MM.1S (cell line): ENCODE results near the gene IMPA2.

Source experiments
- DNase-seq: peaks from one replicate; pipeline ENCODE4 v3.0.0-alpha.2; 2015
- H2AFZ ChIP-seq: fragments of 300-600 bp; sonication (generic); 2 replicates; pipeline ENCODE4 v1.6.0; 2016; ENCODE audit warnings: antibody characterized with exemption, low read length
- H3F3A ChIP-seq: fragments of 300-600 bp; sonication (generic); 2 replicates; pipeline ENCODE4 v1.6.1; 2016; ENCODE audit warnings: mild to moderate bottlenecking, antibody characterized with exemption, low read length, moderate library complexity, mixed read lengths; ENCODE audit not compliant: insufficient read depth
- H3K27ac ChIP-seq: fragments of 300-600 bp; sonication (generic); 2 replicates; pipeline ENCODE4 v1.5.1; 2016; ENCODE audit warnings: mild to moderate bottlenecking, low read length
- H3K27me3 ChIP-seq: fragments of 300-600 bp; sonication (generic); replicated peaks from 2 replicates; pipeline ENCODE4 v1.6.0; 2016; ENCODE audit warnings: low read length; ENCODE audit not compliant: insufficient read depth
- H3K36me3 ChIP-seq: fragments of 300-600 bp; sonication (generic); replicated peaks from 2 replicates; pipeline ENCODE4 v1.6.1; 2016; ENCODE audit warnings: mild to moderate bottlenecking, low read length, mixed read lengths; ENCODE audit not compliant: insufficient read depth
- H3K4me1 ChIP-seq: fragments of 300-600 bp; sonication (generic); 2 replicates; pipeline ENCODE4 v1.6.1; 2016; ENCODE audit warnings: low read length, mixed read lengths
- H3K4me2 ChIP-seq: fragments of 300-600 bp; sonication (generic); 2 replicates; pipeline ENCODE4 v1.6.0; 2016; ENCODE audit warnings: low read depth, low read length
- H3K4me3 ChIP-seq: fragments of 300-600 bp; sonication (generic); 2 replicates; pipeline ENCODE4 v1.5.1; 2016; ENCODE audit warnings: low read length, mixed read lengths
- H3K79me2 ChIP-seq: fragments of 300-600 bp; sonication (generic); 2 replicates; pipeline ENCODE4 v1.6.1; 2016; ENCODE audit warnings: mixed run types, low read length, mixed read lengths
- H3K9ac ChIP-seq: fragments of 300-600 bp; sonication (generic); 2 replicates; pipeline ENCODE4 v1.6.1; 2016; ENCODE audit warnings: low read length, mixed read lengths
- H3K9me2 ChIP-seq: fragments of 300-600 bp; sonication (generic); replicated peaks from 2 replicates; pipeline ENCODE4 v1.6.1; 2016; ENCODE audit warnings: mild to moderate bottlenecking, low read length, mixed read lengths; ENCODE audit not compliant: insufficient read depth
- H3K9me3 ChIP-seq: fragments of 300-600 bp; sonication (generic); replicated peaks from 2 replicates; pipeline ENCODE4 v1.6.1; 2016; ENCODE audit warnings: mild to moderate bottlenecking, low read length, mixed read lengths; ENCODE audit not compliant: insufficient read depth
- H4K20me1 ChIP-seq: fragments of 300-600 bp; sonication (generic); 2 replicates; pipeline ENCODE4 v1.6.1; 2016; ENCODE audit warnings: mild to moderate bottlenecking, low read length, moderate library complexity, mixed read lengths; ENCODE audit not compliant: insufficient read depth
- CTCF ChIP-seq: fragments of 300-600 bp; sonication (generic); IDR thresholded peaks from 2 replicates; pipeline ENCODE4 v1.5.1; 2016; ENCODE audit warnings: antibody characterized with exemption, low read length, mixed read lengths
- EZH2 ChIP-seq: fragments of 300-600 bp; sonication (generic); optimal IDR thresholded peaks from 2 replicates; pipeline ENCODE3; 2017; ENCODE audit warnings: low read depth, mild to moderate bottlenecking, antibody characterized with exemption, low read length, mixed read lengths
- EZH2phosphoT487 ChIP-seq: fragments of 300-600 bp; sonication (generic); IDR thresholded peaks from 2 replicates; pipeline ENCODE4 v1.6.1; 2018; ENCODE audit warnings: antibody characterized with exemption, low read length

Gene IMPA2

GRCh38 chr18:11974741-11975325 is 6.5 kb upstream of the IMPA2 start:
- no peaks in the 10 kb centered on the region for H3K27me3 ChIP-seq

GRCh38 chr18:11975723-11976122 is 5.6 kb upstream of the IMPA2 start:
- TF ChIP-seq CTCF (no peak), EZH2 (no peak), EZH2phosphoT487 (no peak)
- H3K36me3 ChIP-seq: no peaks in the 10 kb centered on the region
- H3F3A ChIP-seq: peaks cover 11% of the 10 kb centered on the region
- DNase-seq: no peak
- no peaks in the 10 kb centered on the region for H3K9me3 ChIP-seq
- H3K4me3 ChIP-seq: no peak overlapping the region
- no peak overlapping the region for H3K4me2 ChIP-seq
- H3K9ac ChIP-seq: no peak overlapping the region
- no peak overlapping the region for H2AFZ ChIP-seq
- H3K79me2 ChIP-seq: no peaks in the 10 kb centered on the region
- H4K20me1 ChIP-seq: no peaks in the 10 kb centered on the region
- no peaks in the 10 kb centered on the region for H3K27me3 ChIP-seq
- H3K9me2 ChIP-seq: no peaks in the 10 kb centered on the region
- H3K4me1 ChIP-seq: no peaks in the 10 kb centered on the region
- H3K27ac ChIP-seq: no peak overlapping the region

More at GRCh38 chr18:11974741-11975325, 6.5 kb upstream of the IMPA2 start:
- Histone ChIP-seq H3K79me2 (no peaks in the 10 kb centered on the region), H3K36me3 (no peaks in the 10 kb centered on the region), H3K4me1 (no peaks in the 10 kb centered on the region), H3K9me3 (no peaks in the 10 kb centered on the region), H3K9ac (no peak overlapping the region), H4K20me1 (no peaks in the 10 kb centered on the region), H3F3A (peaks cover 2% of the 10 kb centered on the region), H3K27ac (no peak overlapping the region), H2AFZ (no peak overlapping the region), H3K9me2 (no peaks in the 10 kb centered on the region), H3K4me3 (no peak overlapping the region), H3K4me2 (no peak overlapping the region)
- TF ChIP-seq EZH2phosphoT487 (no peak), CTCF (no peak), EZH2 (no peak)
- DNase-seq: no peak

GRCh38 chr18:11976315-11977152 is 4.8 kb upstream of the IMPA2 start:
- Histone ChIP-seq H3K4me2 (no peak overlapping the region), H3K9ac (no peak overlapping the region), H3K27me3 (no peaks in the 10 kb centered on the region), H4K20me1 (no peaks in the 10 kb centered on the region), H3K79me2 (no peaks in the 10 kb centered on the region), H3K4me1 (no peaks in the 10 kb centered on the region), H3K9me2 (no peaks in the 10 kb centered on the region), H3K36me3 (no peaks in the 10 kb centered on the region), H3F3A (peaks cover 11% of the 10 kb centered on the region), H3K4me3 (no peak overlapping the region), H3K9me3 (no peaks in the 10 kb centered on the region), H3K27ac (no peak overlapping the region), H2AFZ (no peak overlapping the region)
- TF ChIP-seq CTCF: no peak
- TF ChIP-seq EZH2phosphoT487: no peak
- no peak for TF ChIP-seq EZH2
- no peak for DNase-seq
